Measurements from ENCODE around the gene MAP2. TPM values are rescaled to one million over a fixed set of nuclear protein-coding genes. Genes with fewer than 3 reads are reported as not detected.

The MAP2 gene
- total and polyA plus RNA-seq, 2 of the 8 experiments (the other 6 are each of a cell fraction or from before 2014, with no cell fraction given) = 5.9 to 9.4 TPM

DNA sequence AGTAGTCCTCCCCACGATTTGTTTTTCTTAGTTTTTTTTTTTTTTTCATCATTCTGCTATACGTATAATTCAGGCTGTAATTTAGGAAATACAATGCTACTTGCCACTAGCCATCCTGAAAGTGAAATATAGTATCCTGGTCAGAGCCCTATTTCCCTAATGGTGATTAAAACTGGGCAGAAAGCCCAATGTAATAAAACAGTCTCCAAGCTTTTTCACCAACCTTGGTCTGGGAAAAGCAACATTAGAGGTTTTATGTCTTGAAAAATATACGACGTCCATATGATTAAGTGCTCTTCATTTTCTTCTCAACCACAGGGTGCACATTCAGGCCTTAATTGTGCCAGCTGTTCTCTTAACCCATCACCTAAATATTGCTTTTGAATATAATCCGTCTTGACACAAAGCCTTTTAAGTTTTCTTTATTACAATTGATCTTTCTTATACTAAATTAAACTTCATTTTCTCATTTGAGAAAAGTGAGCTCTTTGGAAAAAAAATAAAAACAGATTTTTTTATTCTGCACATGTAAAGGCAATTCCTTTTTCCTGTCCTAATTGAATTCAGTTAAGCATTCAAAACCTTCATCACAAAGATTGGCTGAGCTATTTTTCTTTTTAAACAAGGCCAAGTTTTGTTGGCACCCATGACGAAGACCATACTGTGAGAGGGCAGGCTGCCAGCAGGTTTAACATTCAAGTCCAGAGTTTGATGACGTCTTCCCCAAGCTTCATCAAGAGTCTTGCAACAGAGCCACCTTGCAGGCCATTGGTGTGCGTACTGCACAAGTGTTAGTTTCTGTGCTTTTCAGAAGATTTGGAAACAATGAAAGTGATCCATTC lies 52.7 kb downstream of the MAP2 start (continued):
- no peak for TF ChIP-seq CHD7 (IDR thresholded peaks at IDR 0.05; ENCODE audit: insufficient replicate concordance, low read length)
- TF ChIP-seq GABPA (IDR thresholded peaks at IDR 0.05; ENCODE audit: borderline replicate concordance, insufficient read depth, low read length) = no peak

Data from H1 (cell line).